ENCODE data around the gene WFS1.

The WFS1 gene

GRCh38 chr4:6232836-6233785 is 36.5 kb upstream of the WFS1 start:
- Histone ChIP-seq H3K14ac (ENCODE audit: low read length in 2 of 2) (no peak overlapping the region), H4K91ac (ENCODE audit: low read length) (no peak overlapping the region), H3K36me3 (ENCODE audit: control insufficient read depth in 1 of 2, insufficient read depth in 2 of 2, low read depth in 1 of 2, low read length in 2 of 2) (no peaks in the 10 kb centered on the region), H3K79me1 (replicated peaks; ENCODE audit: low read length, poor library complexity, severe bottlenecking) (no peaks in the 10 kb centered on the region), H3K27me3 (ENCODE audit: control insufficient read depth in 1 of 2, insufficient read depth in 1 of 2, low read length in 2 of 2) (peaks cover 13 to 43% of the 10 kb centered on the region in 2 experiments), H3K4me1 (ENCODE audit: control insufficient read depth, insufficient read depth, low read depth, low read length) (no peaks in the 10 kb centered on the region), H2AFZ (ENCODE audit: low read depth, low read length) (no peak overlapping the region), H3K4ac (ENCODE audit: low read depth in 1 of 2, low read length in 2 of 2) (no peak overlapping the region), H2BK5ac (ENCODE audit: low read depth, low read length, poor library complexity, severe bottlenecking) (no peak overlapping the region), H3K9ac (ENCODE audit: low read length) (no peak overlapping the region), H3K23ac (ENCODE audit: low read length in 2 of 2) (no peak overlapping the region), H3K18ac (ENCODE audit: low read depth in 1 of 2, low read length in 2 of 2) (no peak overlapping the region), H2BK120ac (ENCODE audit: low read depth, low read length) (no peak overlapping the region), H2BK15ac (ENCODE audit: low read depth, poor library complexity, severe bottlenecking) (no peak overlapping the region), H3K4me3 (ENCODE audit: insufficient read depth in 1 of 2, low read depth in 1 of 2, low read length in 2 of 2) (no peak overlapping the region), H3K4me2 (ENCODE audit: low read length, poor library complexity, severe bottlenecking) (no peak overlapping the region), H2BK12ac (ENCODE audit: low read length in 2 of 2) (no peak overlapping the region), H3K9me3 (ENCODE audit: control insufficient read depth, low read length) (no peaks in the 10 kb centered on the region), H2AK5ac (ENCODE audit: low read length, severe bottlenecking) (no peak overlapping the region), H3K27ac (ENCODE audit: low read length, poor library complexity, severe bottlenecking) (no peak overlapping the region), H4K8ac (ENCODE audit: low read length) (no peak overlapping the region)
- WGBS = 87% methylated on average over 30 of the region's 30 CpGs
- no peak for DNase-seq

DNA sequence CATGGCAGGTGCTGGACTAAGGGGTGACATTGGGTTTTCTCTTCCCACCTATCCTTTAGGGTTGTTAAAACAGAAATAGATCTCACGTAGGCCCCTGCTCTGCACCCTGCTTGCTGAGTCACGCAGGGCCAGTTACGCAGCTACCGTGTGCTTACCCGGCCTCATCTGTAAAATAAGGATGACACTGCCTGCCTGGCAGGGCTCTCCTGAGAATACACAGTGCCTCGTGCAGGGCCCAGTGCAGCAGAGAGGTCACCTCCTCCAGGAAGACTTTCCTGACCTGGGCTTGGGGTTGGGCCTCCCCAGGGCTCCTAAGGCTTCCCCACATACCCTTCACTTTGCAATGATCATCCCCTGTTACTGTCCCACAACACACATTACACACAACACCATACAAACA is 35.7 kb upstream of the WFS1 start:
- no peak overlapping the region for H4K91ac ChIP-seq (ENCODE audit: low read length)
- WGBS = 77% methylated on average over 6 of the region's 6 CpGs
- no peak overlapping the region for H3K14ac ChIP-seq (ENCODE audit: low read length in 2 of 2)

DNA sequence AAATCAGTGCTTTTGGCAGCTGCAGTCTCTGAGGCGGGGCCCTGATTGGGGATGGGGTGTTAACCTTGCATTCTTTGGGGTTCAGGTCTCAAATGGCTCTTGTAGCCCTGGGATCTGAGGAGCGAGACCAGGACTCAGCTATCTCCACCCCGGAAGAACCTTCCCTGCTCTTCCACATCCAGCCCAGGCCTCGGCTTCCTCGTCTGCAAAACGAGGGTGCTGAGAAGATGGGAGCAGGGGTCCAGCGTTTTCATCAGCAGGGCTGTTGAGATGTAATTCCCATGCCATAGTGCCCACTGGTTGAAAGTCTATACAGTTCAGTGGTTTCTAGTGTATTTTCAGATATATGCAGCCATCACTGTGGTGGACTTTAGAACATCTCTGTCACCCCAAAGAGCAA is 34.6 kb upstream of the WFS1 start:
- Histone ChIP-seq H2BK15ac (ENCODE audit: low read depth, poor library complexity, severe bottlenecking) (no peak overlapping the region), H3K79me1 (replicated peaks; ENCODE audit: low read length, poor library complexity, severe bottlenecking) (no peaks in the 10 kb centered on the region), H3K23ac (ENCODE audit: low read length in 2 of 2) (no peak overlapping the region), H4K8ac (ENCODE audit: low read length) (no peak overlapping the region), H3K4me2 (ENCODE audit: low read length, poor library complexity, severe bottlenecking) (no peak overlapping the region), H3K4me1 (ENCODE audit: control insufficient read depth, insufficient read depth, low read depth, low read length) (no peaks in the 10 kb centered on the region), H3K9me3 (ENCODE audit: control insufficient read depth, low read length) (no peaks in the 10 kb centered on the region), H3K27ac (ENCODE audit: low read length, poor library complexity, severe bottlenecking) (no peak overlapping the region), H2BK120ac (ENCODE audit: low read depth, low read length) (no peak overlapping the region), H3K4ac (ENCODE audit: low read depth in 1 of 2, low read length in 2 of 2) (no peak overlapping the region), H3K18ac (ENCODE audit: low read depth in 1 of 2, low read length in 2 of 2) (no peak overlapping the region), H3K36me3 (ENCODE audit: control insufficient read depth in 1 of 2, insufficient read depth in 2 of 2, low read depth in 1 of 2, low read length in 2 of 2) (no peaks in the 10 kb centered on the region), H3K9ac (ENCODE audit: low read length) (no peak overlapping the region), H3K27me3 (ENCODE audit: control insufficient read depth in 1 of 2, insufficient read depth in 1 of 2, low read length in 2 of 2) (peaks cover 9 to 43% of the 10 kb centered on the region in 2 experiments), H4K91ac (ENCODE audit: low read length) (no peak overlapping the region), H3K4me3 (ENCODE audit: insufficient read depth in 1 of 2, low read depth in 1 of 2, low read length in 2 of 2) (no peak overlapping the region), H2BK5ac (ENCODE audit: low read depth, low read length, poor library complexity, severe bottlenecking) (no peak overlapping the region), H3K14ac (ENCODE audit: low read length in 2 of 2) (no peak overlapping the region), H2AFZ (ENCODE audit: low read depth, low read length) (no peak overlapping the region), H2BK12ac (ENCODE audit: low read length in 2 of 2) (no peak overlapping the region), H2AK5ac (ENCODE audit: low read length, severe bottlenecking) (no peak overlapping the region)
- no peak for DNase-seq
- 83% methylated on average over 6 of the region's 7 CpGs for WGBS

More for the DNA sequence above, 35.7 kb upstream of the WFS1 start:
- no peak overlapping the region for H2BK12ac ChIP-seq (ENCODE audit: low read length in 2 of 2)
- H3K4me3 ChIP-seq (ENCODE audit: insufficient read depth in 1 of 2, low read depth in 1 of 2, low read length in 2 of 2) = no peak overlapping the region
- no peak overlapping the region for H3K4me2 ChIP-seq (ENCODE audit: low read length, poor library complexity, severe bottlenecking)
- no peak overlapping the region for H2BK15ac ChIP-seq (ENCODE audit: low read depth, poor library complexity, severe bottlenecking)
- no peaks in the 10 kb centered on the region for H3K79me1 ChIP-seq (replicated peaks; ENCODE audit: low read length, poor library complexity, severe bottlenecking)
- no peak overlapping the region for H3K27ac ChIP-seq (ENCODE audit: low read length, poor library complexity, severe bottlenecking)
- H2BK120ac ChIP-seq (ENCODE audit: low read depth, low read length) = no peak overlapping the region
- H3K36me3 ChIP-seq (ENCODE audit: control insufficient read depth in 1 of 2, insufficient read depth in 2 of 2, low read depth in 1 of 2, low read length in 2 of 2) = no peaks in the 10 kb centered on the region
- H2AFZ ChIP-seq (ENCODE audit: low read depth, low read length) = no peak overlapping the region
- H4K8ac ChIP-seq (ENCODE audit: low read length) = no peak overlapping the region
- no peak overlapping the region for H3K18ac ChIP-seq (ENCODE audit: low read depth in 1 of 2, low read length in 2 of 2)
- H3K9ac ChIP-seq (ENCODE audit: low read length) = no peak overlapping the region
- no peak overlapping the region for H3K23ac ChIP-seq (ENCODE audit: low read length in 2 of 2)
- H2AK5ac ChIP-seq (ENCODE audit: low read length, severe bottlenecking) = no peak overlapping the region
- H3K27me3 ChIP-seq (ENCODE audit: control insufficient read depth in 1 of 2, insufficient read depth in 1 of 2, low read length in 2 of 2) = peaks cover 13 to 37% of the 10 kb centered on the region in 2 experiments
- no peaks in the 10 kb centered on the region for H3K9me3 ChIP-seq (ENCODE audit: control insufficient read depth, low read length)
- H3K4ac ChIP-seq (ENCODE audit: low read depth in 1 of 2, low read length in 2 of 2) = no peak overlapping the region
- DNase-seq = no peak
- no peak overlapping the region for H2BK5ac ChIP-seq (ENCODE audit: low read depth, low read length, poor library complexity, severe bottlenecking)
- H3K4me1 ChIP-seq (ENCODE audit: control insufficient read depth, insufficient read depth, low read depth, low read length) = no peaks in the 10 kb centered on the region

- H2BK5ac ChIP-seq (ENCODE audit: low read depth, low read length, poor library complexity, severe bottlenecking) = no peak overlapping the region
- H4K91ac ChIP-seq (ENCODE audit: low read length) = no peak overlapping the region
- H3K4me2 ChIP-seq (ENCODE audit: low read length, poor library complexity, severe bottlenecking) = no peak overlapping the region
- H4K8ac ChIP-seq (ENCODE audit: low read length) = no peak overlapping the region
- no peak overlapping the region for H2BK120ac ChIP-seq (ENCODE audit: low read depth, low read length)
- no peak overlapping the region for H2AK5ac ChIP-seq (ENCODE audit: low read length, severe bottlenecking)
- H3K18ac ChIP-seq (ENCODE audit: low read depth in 1 of 2, low read length in 2 of 2) = no peak overlapping the region
- H3K4ac ChIP-seq (ENCODE audit: low read depth in 1 of 2, low read length in 2 of 2) = no peak overlapping the region
- no peak overlapping the region for H3K23ac ChIP-seq (ENCODE audit: low read length in 2 of 2)
- WGBS = 85% methylated on average over 16 of the region's 17 CpGs
- no peak overlapping the region for H3K27ac ChIP-seq (ENCODE audit: low read length, poor library complexity, severe bottlenecking)
- no peak overlapping the region for H3K9ac ChIP-seq (ENCODE audit: low read length)
- no peak overlapping the region for H2BK15ac ChIP-seq (ENCODE audit: low read depth, poor library complexity, severe bottlenecking)
- no peak overlapping the region for H3K14ac ChIP-seq (ENCODE audit: low read length in 2 of 2)
- H2BK12ac ChIP-seq (ENCODE audit: low read length in 2 of 2) = no peak overlapping the region
- H3K4me3 ChIP-seq (ENCODE audit: insufficient read depth in 1 of 2, low read depth in 1 of 2, low read length in 2 of 2) = no peak overlapping the region
- H2AFZ ChIP-seq (ENCODE audit: low read depth, low read length) = no peak overlapping the region
- DNase-seq = no peak
- no peaks in the 10 kb centered on the region for H3K79me1 ChIP-seq (replicated peaks; ENCODE audit: low read length, poor library complexity, severe bottlenecking)
- H3K27me3 ChIP-seq (ENCODE audit: control insufficient read depth in 1 of 2, insufficient read depth in 1 of 2, low read length in 2 of 2) = peaks cover 9 to 50% of the 10 kb centered on the region in 2 experiments
- no peaks in the 10 kb centered on the region for H3K4me1 ChIP-seq (ENCODE audit: control insufficient read depth, insufficient read depth, low read depth, low read length)
- no peaks in the 10 kb centered on the region for H3K36me3 ChIP-seq (ENCODE audit: control insufficient read depth in 1 of 2, insufficient read depth in 2 of 2, low read depth in 1 of 2, low read length in 2 of 2)
- no peaks in the 10 kb centered on the region for H3K9me3 ChIP-seq (ENCODE audit: control insufficient read depth, low read length)
Observed at GRCh38 chr4:6235901-6236640, 33.6 kb upstream of the WFS1 start.
